DOHH2 (cell line): ENCODE results near the gene MGMT.

Experiments used
- H3F3A ChIP-seq: fragments of 200-600 bp; sonication (generic), shearing (Covaris generic); 2 replicates; pipeline ENCODE4 v1.6.0; 2016; ENCODE audit warnings: antibody characterized with exemption, mild to moderate bottlenecking; ENCODE audit not compliant: control insufficient read depth, insufficient read depth
- H3K27ac ChIP-seq: fragments of 200-600 bp; sonication (generic); 2 replicates; pipeline ENCODE4 v1.5.1; 2014; ENCODE audit warnings: low read depth, mild to moderate bottlenecking, low read length, moderate library complexity
- H3K27me3 ChIP-seq: fragments of 200-600 bp; sonication (generic); 2 replicates; pipeline ENCODE4 v1.6.1; 2014; ENCODE audit warnings: mild to moderate bottlenecking, low read length, mixed read lengths; ENCODE audit not compliant: control insufficient read depth
- H3K36me3 ChIP-seq: fragments of 200-600 bp; sonication (generic); 2 replicates; pipeline ENCODE4 v1.6.1; 2014; ENCODE audit warnings: mild to moderate bottlenecking, low read length, moderate library complexity, mixed read lengths; ENCODE audit not compliant: control insufficient read depth
- H3K4me1 ChIP-seq: fragments of 200-600 bp; sonication (generic); 2 replicates; pipeline ENCODE4 v1.6.1; 2014; ENCODE audit warnings: mild to moderate bottlenecking, low read length, mixed read lengths; ENCODE audit not compliant: control insufficient read depth
- H3K4me2 ChIP-seq: fragments of 200-600 bp; sonication (generic); 2 replicates; pipeline ENCODE4 v1.6.0; 2014; ENCODE audit warnings: mild to moderate bottlenecking, low read length, moderate library complexity
- H3K4me3 ChIP-seq: fragments of 200-600 bp; sonication (generic); 2 replicates; pipeline ENCODE4 v1.5.1; 2014; ENCODE audit warnings: mild to moderate bottlenecking, low read length, mixed read lengths
- H3K79me2 ChIP-seq: fragments of 200-600 bp; sonication (generic); 2 replicates; pipeline ENCODE4 v1.6.1; 2014; ENCODE audit warnings: mild to moderate bottlenecking, low read length, mixed read lengths; ENCODE audit not compliant: control insufficient read depth
- H3K9me2 ChIP-seq: fragments of 200-600 bp; sonication (generic); replicated peaks from 2 replicates; pipeline ENCODE4 v1.6.1; 2014; ENCODE audit warnings: mild to moderate bottlenecking, low read length, mixed read lengths; ENCODE audit not compliant: control insufficient read depth
- H3K9me3 ChIP-seq: fragments of 200-600 bp; sonication (generic); 2 replicates; pipeline ENCODE4 v1.6.1; 2014; ENCODE audit warnings: antibody characterized with exemption, low read length, mixed read lengths; ENCODE audit not compliant: control insufficient read depth, insufficient read depth
- H4K20me1 ChIP-seq: fragments of 200-600 bp; sonication (generic); 2 replicates; pipeline ENCODE4 v1.6.0; 2014; ENCODE audit warnings: low read depth, mild to moderate bottlenecking, antibody characterized with exemption, low read length, moderate library complexity; ENCODE audit not compliant: control insufficient read depth, insufficient read depth
- EZH2phosphoT487 ChIP-seq: fragments of 200-600 bp; sonication (generic); IDR thresholded peaks from 2 replicates; pipeline ENCODE4 v1.6.1; 2017; ENCODE audit warnings: borderline replicate concordance, mild to moderate bottlenecking, antibody characterized with exemption, low read length, moderate library complexity, mixed read lengths
- TF ChIP-seq, protein P1 (sequence below): fragments of 200-600 bp; sonication (generic); IDR thresholded peaks from one replicate; pipeline ENCODE4 v1.5.1; 2014; ENCODE audit warnings: antibody characterized with exemption, mild to moderate bottlenecking, low read depth, low read length; ENCODE audit not compliant: poor library complexity, severe bottlenecking

MGMT gene

DNA sequence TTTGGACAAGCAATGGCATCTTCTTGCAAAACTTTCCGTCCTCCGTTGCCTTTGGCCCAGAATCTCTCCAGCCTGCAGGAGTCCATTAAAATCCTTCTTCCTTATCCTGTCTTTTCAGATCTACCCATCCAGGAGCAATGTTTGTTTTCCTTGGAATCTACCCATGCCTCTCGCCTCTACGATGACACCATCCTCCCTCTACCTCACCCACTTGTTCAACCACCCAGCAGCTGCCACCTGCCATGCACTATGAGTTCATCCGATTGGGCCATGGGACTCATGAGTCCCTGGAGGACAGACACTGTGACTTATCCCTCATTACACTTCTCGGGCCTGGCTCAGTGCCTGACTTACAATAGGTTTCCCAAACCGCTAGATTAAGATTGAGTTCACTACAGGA lies 26.8 kb upstream of the MGMT start:
- Histone ChIP-seq H4K20me1 (no peaks in the 10 kb centered on the region), H3K4me3 (no peak overlapping the region), H3K9me2 (no peaks in the 10 kb centered on the region), H3K36me3 (no peaks in the 10 kb centered on the region), H3K4me1 (no peaks in the 10 kb centered on the region), H3K79me2 (no peaks in the 10 kb centered on the region), H3K27me3 (no peaks in the 10 kb centered on the region), H3K9me3 (no peaks in the 10 kb centered on the region), H3K27ac (no peak overlapping the region), H3F3A (no peaks in the 10 kb centered on the region), H3K4me2 (no peak overlapping the region)
- no peak for TF ChIP-seq EZH2phosphoT487
- TF ChIP-seq, protein P1, sequence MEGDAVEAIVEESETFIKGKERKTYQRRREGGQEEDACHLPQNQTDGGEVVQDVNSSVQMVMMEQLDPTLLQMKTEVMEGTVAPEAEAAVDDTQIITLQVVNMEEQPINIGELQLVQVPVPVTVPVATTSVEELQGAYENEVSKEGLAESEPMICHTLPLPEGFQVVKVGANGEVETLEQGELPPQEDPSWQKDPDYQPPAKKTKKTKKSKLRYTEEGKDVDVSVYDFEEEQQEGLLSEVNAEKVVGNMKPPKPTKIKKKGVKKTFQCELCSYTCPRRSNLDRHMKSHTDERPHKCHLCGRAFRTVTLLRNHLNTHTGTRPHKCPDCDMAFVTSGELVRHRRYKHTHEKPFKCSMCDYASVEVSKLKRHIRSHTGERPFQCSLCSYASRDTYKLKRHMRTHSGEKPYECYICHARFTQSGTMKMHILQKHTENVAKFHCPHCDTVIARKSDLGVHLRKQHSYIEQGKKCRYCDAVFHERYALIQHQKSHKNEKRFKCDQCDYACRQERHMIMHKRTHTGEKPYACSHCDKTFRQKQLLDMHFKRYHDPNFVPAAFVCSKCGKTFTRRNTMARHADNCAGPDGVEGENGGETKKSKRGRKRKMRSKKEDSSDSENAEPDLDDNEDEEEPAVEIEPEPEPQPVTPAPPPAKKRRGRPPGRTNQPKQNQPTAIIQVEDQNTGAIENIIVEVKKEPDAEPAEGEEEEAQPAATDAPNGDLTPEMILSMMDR, result no peak

DNA sequence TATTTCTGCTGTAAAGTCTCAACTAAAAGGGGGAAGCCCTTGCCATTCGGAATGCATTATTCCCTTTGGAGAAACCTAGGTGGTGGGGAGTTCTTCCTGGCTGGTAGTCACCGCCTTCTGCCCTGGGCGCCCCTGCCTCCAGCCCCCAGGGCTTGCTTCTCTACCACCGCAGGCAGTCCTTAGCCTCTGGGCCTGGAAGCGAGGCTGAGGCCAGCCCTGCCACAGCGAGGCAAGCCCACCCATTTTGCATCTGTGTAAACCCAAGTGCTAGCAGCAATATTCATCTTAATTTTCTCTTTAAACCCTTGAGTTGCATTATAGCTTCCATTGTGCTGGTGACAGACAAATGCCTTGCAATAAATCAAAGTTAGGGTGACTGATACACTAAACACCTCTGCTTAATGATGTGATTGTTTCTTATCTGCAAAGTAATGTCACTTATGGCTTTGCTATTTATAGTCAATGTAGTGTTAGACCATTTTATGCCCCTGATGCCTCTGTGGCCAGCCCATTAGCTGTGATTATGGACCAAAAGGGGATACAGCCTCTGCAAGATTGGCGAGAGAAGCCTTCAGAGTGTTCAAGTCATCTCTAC lies 26.2 kb upstream of the MGMT start:
- Histone ChIP-seq H3K4me1 (no peaks in the 10 kb centered on the region), H3K27me3 (no peaks in the 10 kb centered on the region), H3K79me2 (no peaks in the 10 kb centered on the region), H4K20me1 (no peaks in the 10 kb centered on the region), H3K9me2 (no peaks in the 10 kb centered on the region), H3F3A (no peaks in the 10 kb centered on the region), H3K36me3 (no peaks in the 10 kb centered on the region), H3K4me2 (no peak overlapping the region), H3K4me3 (no peak overlapping the region), H3K9me3 (no peaks in the 10 kb centered on the region), H3K27ac (no peak overlapping the region)
- TF ChIP-seq, protein P1, result no peak
- no peak for TF ChIP-seq EZH2phosphoT487

DNA sequence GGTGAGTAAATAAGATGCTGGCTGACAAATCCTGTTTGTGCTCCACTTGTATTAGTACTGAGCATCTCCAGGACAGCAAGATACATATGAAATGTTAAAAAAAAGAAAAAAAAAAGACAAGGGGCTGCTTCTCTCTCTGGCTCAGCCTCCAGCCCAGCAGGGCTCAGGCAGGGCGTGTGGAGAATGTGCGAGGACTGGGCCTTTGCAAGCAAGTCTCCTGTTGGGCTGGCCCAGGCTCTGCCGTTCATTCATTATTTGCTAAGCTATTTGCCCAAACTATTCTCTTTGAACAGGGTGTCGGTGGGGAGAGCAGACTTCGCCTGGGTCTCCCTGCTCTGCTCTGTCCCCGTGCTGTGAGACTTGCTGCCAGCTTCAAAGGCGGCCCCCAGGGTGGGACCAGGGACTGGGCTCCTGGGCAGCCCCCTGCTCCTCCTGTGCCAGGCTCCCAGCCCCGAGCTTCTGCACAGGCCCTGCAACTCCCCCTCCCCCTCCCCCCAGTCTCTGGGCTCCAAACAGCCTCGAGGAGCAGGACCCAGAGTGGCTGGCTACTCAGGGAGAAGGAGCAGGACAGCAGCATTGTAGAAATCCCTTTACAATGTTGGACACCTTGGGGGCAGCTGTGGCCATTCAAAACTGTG lies 25.6 kb upstream of the MGMT start:
- Histone ChIP-seq H4K20me1 (no peaks in the 10 kb centered on the region), H3K4me3 (no peak overlapping the region), H3K9me3 (no peaks in the 10 kb centered on the region), H3K4me1 (no peaks in the 10 kb centered on the region), H3K9me2 (no peaks in the 10 kb centered on the region), H3K36me3 (no peaks in the 10 kb centered on the region), H3F3A (no peaks in the 10 kb centered on the region), H3K4me2 (no peak overlapping the region), H3K27me3 (no peaks in the 10 kb centered on the region), H3K79me2 (no peaks in the 10 kb centered on the region), H3K27ac (no peak overlapping the region)
- no peak for TF ChIP-seq EZH2phosphoT487
- TF ChIP-seq, protein P1, result no peak
